ENCODE measurements around the gene PTPRC. TPM values are rescaled to one million over a fixed set of nuclear protein-coding genes. Genes with fewer than 3 reads are reported as not detected.
"Not testable (repeated sequence)": the region's sequence is repeated elsewhere in the genome, so short reads cannot be mapped to it uniquely, and the experiment has no call there.

PTPRC gene, protein sequence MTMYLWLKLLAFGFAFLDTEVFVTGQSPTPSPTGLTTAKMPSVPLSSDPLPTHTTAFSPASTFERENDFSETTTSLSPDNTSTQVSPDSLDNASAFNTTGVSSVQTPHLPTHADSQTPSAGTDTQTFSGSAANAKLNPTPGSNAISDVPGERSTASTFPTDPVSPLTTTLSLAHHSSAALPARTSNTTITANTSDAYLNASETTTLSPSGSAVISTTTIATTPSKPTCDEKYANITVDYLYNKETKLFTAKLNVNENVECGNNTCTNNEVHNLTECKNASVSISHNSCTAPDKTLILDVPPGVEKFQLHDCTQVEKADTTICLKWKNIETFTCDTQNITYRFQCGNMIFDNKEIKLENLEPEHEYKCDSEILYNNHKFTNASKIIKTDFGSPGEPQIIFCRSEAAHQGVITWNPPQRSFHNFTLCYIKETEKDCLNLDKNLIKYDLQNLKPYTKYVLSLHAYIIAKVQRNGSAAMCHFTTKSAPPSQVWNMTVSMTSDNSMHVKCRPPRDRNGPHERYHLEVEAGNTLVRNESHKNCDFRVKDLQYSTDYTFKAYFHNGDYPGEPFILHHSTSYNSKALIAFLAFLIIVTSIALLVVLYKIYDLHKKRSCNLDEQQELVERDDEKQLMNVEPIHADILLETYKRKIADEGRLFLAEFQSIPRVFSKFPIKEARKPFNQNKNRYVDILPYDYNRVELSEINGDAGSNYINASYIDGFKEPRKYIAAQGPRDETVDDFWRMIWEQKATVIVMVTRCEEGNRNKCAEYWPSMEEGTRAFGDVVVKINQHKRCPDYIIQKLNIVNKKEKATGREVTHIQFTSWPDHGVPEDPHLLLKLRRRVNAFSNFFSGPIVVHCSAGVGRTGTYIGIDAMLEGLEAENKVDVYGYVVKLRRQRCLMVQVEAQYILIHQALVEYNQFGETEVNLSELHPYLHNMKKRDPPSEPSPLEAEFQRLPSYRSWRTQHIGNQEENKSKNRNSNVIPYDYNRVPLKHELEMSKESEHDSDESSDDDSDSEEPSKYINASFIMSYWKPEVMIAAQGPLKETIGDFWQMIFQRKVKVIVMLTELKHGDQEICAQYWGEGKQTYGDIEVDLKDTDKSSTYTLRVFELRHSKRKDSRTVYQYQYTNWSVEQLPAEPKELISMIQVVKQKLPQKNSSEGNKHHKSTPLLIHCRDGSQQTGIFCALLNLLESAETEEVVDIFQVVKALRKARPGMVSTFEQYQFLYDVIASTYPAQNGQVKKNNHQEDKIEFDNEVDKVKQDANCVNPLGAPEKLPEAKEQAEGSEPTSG (N-terminal part only)
- not detected in 2 replicates for total RNA-seq

DNA sequence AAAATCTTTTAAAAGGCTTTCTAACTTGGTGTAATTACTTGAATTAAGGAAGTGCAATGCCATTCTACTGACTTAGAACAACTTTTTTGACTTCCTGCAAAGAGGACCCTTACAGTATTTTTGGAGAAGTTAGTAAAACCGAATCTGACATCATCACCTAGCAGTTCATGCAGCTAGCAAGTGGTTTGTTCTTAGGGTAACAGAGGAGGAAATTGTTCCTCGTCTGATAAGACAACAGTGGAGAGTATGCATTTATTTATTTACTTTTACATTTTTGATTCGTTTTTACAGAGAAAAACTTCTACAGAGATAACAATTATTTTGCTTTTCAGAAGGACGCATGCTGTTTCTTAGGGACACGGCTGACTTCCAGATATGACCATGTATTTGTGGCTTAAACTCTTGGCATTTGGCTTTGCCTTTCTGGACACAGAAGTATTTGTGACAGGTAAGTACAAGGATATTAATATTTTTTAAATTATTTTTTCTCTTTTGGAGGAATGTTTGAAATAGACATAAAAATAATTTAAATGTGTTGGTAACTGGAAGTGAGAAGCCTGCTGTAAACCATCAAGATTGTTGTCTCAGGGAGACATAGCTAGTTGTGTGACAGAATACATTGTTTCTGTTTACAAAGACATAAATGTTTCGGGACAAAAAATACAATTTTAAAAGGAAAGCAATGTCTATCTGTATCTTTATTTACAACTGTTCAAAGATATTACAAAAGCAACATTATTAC lies at the start of gene PTPRC:
Gene PTPRC, plus strand, starts transcription at position 147 of the 742 bp plus-strand sequence. Its CDS starts 229 bp downstream, at position 376.
- no peak for DNase-seq (ENCODE audit: low read depth in 2 of 2)

DNA sequence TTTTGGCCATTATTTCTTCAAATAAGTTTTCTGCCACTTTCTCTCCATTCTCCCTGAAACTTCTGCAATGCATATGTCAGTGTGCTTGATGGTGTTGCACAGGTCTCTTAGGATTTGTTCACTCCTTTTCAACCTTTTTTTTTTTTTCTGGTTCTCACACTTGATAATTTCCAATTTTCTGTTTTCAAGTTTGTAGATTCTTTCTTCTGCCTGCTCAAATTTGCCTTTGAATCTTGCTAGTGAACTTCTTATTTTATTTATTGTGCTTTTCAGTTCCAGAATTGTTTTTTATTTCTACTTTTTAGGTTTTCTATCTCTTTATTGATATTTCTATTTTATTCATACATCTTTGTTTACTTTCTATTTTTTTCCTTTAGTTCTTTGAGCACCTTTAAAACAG lies 48.4 kb upstream of the PTPRC start:
- DNase-seq (ENCODE audit: low read depth in 2 of 2), result no peak

DNA sequence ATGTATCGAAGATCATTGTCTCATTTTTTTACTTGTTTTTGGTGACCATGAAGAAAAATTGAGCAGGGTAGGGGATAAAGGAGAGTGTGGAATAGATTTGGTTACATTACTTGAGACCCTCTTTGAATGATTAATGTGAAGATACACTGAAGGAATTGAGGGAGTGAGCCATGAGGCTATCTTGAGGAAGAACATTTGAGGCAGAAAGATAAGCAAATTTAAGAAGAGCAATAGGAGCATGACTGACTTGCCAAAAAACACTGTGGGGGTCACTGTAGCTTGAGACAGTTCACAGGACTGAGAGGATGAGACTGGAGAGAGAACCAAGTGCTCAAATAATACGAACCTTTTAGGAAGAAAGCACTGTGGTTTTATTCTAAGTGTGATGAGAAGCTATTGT lies 43.1 kb upstream of the PTPRC start:
- no peak for DNase-seq (ENCODE audit: low read depth in 2 of 2)

DNA sequence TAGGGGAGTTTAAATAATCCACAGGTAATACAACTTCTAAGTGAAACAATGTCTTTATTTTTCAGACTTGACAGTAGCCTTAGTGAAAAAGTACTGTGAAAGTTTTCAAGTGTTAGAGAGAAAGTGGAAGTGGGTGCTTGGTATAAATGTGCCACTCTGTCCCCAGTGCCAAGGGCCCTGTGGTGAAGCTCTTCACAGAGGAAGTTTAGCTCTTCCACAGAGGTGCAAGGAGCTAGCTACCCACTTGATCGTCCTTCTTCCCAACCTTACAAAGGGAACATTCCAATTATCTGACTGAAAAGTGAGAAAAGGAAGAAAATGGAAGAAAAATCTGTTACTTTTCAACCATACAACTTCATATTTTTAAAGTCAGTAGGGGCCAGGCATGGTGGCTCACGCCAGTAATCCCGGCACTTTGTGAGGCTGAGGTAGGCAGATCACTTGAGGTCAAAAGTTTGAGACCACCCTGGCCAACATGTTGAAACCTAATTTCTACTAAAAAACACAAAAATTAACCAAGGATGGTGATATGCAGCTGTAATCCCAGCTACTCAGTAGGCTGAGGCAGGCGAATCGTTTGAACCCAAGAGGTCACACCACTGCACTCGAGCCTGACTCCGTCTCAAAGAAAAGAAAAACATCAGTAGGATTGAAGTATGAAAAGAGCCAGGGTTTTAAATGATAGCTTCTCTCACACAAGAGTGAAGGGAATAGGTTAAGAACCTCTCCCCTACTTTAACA lies 41.0 kb upstream of the PTPRC start:
- no peak for DNase-seq (ENCODE audit: low read depth in 2 of 2)

DNA sequence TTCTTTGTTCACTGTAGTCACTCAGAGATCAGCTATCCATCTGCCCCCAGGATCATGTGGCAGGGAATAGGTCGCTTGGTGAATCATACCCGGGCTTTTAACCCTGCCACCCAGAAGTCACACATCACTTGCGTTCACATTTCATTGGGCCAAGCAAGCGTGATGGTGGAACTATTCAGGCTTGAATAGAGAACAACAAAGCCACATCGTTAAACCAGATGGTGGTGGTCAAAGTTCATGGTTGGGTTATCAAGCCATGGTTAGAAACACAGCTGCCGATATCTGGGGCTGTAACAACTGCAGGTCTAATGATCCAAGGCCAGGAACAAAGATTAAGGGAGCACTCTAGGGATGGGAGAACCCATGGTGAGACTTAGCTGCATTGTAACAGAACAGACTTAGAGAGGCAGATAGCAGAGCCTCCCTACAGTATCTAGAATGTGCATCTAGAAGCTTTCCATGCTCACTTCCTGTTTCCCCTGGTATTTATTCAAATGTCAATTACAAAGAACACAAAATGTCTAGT lies 40.0 kb upstream of the PTPRC start:
- DNase-seq (ENCODE audit: low read depth in 2 of 2), result no peak

DNA sequence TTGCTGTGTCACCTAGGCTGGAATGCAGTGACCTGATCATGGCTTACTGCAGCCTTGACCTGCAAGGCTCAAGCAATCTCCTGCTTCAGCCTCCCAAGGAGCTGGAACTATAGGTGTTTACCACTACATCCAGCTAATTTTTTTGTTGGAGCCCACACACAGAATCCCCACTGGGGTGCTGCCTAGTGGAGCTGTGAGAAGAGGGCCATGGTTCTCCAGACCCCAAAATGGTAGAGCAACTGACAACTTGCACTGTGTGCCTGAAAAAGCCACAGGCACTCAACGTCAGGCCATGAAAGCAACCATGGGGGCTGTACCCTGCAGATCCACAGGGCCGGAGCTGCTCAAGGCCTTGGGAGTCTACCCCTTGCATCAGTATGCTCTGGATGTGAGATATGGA lies 39.1 kb upstream of the PTPRC start:
- DNase-seq (ENCODE audit: low read depth in 2 of 2), result no peak

DNA sequence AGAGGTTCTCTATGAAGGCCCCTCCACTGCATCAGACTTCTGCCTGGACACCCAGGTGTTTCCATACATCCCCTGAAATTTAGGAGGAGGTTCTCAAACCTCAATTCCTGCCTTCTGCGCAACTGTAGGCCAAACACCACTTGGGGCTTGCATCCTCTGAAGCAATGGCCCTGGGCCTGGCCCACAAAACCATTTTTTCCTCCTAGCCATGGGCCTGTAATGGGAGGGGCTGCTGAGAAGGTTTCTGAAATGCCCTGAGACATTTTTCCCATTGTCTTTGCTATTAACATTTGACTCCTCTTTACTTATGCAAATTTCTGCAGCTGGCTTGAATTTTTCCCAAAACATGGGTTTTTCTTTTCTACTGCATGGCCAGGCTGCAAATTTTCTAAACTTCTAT lies 37.9 kb upstream of the PTPRC start:
- DNase-seq (ENCODE audit: low read depth in 2 of 2), result no peak

DNA sequence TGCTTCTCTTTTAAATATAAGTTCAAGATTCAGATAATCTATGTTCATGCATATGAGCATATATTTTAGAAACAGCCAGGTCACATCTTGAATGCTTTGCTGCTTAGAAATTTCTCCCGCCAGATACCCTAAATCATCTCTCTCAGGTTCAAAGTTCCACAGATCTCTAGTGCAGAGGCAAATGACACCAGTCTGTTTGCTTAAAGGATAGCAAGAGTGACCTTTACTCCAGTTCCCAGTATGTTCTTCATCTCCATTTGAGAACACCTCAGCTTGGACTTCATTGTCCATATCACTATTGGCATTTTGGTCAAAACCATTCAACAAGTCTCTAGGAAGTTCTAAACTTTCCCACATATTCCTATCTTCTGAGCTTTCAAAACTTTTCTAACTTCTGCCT lies 37.5 kb upstream of the PTPRC start:
- DNase-seq (ENCODE audit: low read depth in 2 of 2), result not testable (repeated sequence)

DNA sequence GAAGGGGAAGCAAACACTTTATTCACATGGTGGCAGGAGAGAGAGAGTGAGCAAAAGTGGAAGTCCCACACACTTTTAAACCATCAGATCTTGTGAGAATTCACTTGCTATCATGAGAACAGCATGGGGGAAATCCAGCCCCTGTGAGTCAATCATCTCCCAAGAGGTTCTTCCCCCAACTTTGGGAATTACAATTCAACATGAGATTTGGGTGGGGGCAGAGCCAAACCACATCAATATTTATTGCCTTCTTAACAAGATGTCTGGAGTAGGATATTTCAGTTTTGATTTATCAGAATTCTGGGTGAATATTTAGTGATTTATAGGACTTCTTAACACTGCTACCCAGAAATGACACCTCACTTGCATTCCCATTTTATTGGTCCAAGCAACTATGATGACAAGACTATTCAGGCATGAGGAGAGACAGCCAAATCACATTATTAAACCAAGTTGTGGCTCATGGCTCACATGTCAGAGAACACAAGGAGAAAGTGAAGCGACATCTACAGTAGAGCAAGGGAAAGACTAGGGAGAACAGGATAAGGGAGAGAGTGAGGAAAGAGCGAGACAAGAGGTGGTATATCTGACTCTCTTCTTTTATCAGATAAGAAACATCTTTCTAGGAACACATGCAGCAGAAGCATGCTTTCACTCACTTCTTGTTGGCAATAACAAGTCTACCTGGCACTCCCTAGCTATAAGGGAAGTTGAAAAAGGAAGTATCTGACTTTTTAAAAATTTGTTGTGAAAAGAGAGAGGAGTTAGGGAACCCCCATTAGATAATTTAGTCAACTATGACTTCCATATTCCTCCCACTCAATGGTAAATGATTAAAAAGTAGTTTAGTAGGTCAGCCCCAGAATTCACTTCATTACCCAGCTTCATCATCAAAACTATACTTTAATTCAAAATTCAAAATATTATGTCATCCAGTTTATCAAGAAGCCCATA lies 36.6 kb upstream of the PTPRC start:
- no peak for DNase-seq (ENCODE audit: low read depth in 2 of 2)

DNA sequence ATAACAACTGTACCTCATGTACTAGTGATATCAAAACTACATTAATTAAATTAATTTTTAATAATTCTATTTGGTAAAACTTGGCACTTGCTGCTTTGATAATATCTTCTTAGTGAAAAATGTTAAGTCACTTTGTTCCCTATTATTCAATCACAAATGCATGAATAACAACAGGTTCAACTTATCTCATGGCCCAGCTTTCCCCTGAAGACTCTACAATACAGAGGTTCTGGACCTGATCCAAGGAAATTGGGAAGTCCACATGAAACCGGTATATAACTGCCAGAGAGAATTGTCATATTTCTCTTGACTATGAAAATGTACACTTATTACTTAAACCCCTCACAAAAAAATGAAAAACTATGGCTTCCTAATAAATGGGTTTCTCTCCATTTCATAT lies 33.9 kb upstream of the PTPRC start:
- DNase-seq (ENCODE audit: low read depth in 2 of 2), result peak; percentile 26 to 58

DNA sequence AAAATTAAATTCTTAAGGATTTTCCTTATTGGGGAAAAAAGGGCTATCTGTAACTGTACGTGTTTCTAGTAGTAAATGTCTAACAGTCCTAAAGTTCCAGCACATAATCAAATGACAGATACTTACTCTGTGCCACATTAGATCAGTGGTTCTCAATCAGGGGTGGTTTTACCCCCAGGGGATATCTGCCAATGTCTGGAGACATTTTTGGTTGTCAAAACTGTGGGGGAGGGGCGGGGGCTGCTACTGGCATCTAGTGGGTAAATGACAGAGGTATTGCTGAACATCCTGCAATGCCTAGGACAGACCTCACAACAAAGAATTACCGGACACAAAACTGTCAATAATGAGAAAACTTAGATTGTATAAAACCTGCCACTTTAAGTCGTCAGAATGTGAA lies 33.4 kb upstream of the PTPRC start:
- no peak for DNase-seq (ENCODE audit: low read depth in 2 of 2)

DNA sequence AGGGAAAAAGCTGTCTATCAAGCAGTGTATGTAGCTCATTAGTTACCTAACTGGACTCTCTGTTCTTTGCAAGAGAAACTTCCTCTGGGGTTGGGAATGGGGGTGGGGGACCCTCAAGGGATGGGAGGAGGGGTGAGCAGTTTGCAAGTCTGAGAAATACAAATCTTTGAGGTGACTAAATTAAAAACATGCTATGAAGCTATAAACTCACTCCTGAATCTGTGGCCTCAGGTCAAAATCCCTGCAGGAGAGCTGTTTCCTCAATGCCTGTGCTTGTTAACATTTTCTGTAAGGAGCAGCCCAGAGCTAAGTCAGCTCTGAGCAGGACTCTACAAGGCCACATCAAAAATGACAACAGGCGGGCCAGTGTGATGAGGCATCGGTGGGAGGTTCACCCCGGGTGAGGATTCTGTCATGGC lies 32.8 kb upstream of the PTPRC start:
- DNase-seq (ENCODE audit: low read depth in 2 of 2), result no peak

DNA sequence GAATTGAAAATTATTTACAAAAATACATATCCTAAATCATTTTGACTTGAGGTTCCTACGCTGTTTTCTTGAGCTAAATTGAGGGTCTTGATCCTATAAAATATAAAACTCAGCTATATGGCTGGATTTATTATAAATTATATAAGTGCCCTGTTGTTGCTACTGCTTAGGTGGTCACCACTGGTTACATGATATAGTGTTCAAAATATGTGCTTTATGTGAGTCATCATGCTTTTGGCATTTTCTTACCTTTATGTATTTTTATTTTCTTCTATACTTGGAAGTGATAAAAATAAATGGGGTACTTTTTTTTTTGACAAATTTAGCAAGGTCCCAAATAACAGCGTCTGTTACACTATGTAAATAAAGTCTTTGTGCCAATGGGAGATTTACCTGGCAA lies 31.1 kb upstream of the PTPRC start:
- DNase-seq (ENCODE audit: low read depth in 2 of 2), result no peak

DNA sequence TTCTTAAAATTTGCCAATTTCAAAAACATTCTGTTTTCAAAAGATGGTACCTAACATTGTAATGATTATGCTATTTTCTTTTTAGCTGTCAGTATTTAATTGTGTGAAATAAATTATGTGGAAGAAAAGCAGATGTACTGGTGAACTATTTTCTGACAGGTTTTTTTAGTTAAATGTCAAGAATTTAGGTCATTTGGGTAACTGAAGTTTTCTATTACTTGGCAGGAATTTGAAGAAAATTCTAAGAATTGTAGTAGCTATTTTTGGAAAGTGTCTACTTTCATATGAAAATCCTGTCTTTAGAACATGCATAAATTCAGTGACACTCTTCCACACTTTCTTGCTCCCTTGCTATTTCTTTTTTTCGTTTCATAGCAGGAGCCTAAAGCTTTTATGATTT lies 28.5 kb upstream of the PTPRC start:
- DNase-seq (ENCODE audit: low read depth in 2 of 2), result no peak

DNA sequence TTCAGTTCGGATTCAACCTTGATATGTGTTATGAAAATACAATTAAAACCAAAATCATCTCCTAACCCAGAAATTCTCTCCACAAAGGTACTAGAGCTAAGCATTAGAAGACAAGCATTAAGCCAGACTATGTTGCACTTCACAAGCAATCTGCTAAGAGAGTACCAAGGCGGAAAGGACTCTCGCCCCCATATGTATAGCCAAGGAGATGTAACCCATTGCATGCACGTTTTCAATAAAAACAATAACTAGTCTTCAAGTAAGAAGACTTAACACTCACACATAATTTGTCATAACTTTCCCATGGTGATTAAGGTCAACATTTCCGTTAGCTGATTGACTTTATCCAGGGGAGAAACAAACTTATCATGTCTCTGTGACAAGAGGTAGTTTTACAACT lies 27.6 kb upstream of the PTPRC start:
- no peak for DNase-seq (ENCODE audit: low read depth in 2 of 2)

DNA sequence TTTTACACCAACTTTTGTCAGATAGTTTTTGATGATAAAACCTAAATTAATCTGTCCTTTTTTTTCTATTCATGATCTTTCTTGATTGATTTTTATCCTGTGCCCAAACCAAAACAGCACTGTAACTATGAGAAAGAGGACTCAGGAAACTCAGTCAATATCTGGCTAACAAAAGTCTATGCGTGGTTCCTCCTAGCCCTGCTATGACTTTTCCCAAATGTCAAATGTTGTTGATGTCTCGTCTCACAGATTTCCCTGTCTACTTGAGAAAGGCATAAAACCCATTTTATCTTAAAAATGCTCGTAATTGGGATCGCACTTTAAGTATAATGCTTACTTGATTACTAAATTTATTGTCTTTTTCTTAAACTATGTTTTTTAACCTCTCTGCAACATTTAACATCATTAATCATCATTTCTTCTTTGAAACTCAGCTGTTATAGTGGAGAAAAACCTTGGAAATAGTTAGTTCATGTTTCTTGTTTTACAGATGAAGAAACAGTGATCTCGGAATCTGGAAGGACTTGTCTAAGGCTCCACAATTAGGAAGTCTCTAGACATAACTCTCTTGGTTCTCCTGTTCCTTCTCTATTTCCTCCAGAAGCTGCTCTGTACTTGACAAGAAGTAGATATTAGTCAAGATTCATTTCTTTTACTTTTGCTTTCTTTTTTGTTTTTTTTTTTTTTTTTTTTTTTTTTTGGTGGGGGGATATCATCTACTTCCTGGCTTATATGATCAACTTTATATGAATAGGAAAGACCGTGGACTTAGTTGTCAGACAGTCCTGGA lies 26.2 kb upstream of the PTPRC start:
- DNase-seq (ENCODE audit: low read depth in 2 of 2), result no peak

DNA sequence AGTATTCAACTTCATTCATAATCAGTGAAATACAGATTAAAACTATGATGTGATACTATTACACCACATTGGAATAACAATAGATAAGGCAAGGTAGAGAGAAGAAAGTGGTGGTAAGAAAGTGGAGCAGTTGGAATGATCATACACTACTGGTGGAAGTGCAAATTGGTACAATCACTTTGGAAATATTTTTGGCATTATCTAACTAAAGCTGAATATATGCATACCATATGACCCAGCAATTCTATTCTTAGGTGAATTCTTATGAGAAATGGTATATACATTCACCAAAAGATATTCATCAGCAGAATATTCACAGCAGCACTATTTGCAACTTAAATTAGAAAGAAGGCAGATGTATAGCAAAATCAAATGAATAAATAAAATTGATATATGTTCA lies 21.4 kb upstream of the PTPRC start:
- DNase-seq (ENCODE audit: low read depth in 2 of 2), result no peak
